ENCODE results near the gene STKLD1.

- TF ChIP-seq CTCF (IDR thresholded peaks at IDR 0.05): no peak
- TF ChIP-seq EZH2 (IDR thresholded peaks at IDR 0.05; ENCODE audit: borderline replicate concordance, insufficient read depth, low read depth, low read length, poor library complexity, severe bottlenecking): no peak
Observed at GRCh38 chr9:133386338-133386737, 10.2 kb downstream of the STKLD1 start.
